HG02981 (cell line): ENCODE data around the gene C1orf52.

Experiments
- ATAC-seq: cut with Tn5 transposase; IDR thresholded peaks from one replicate; pipeline ENCODE4 v1.9.1; 2021; ENCODE audit warnings: mild to moderate bottlenecking, moderate library complexity; ENCODE audit not compliant: unreplicated experiment

The C1orf52 gene

DNA sequence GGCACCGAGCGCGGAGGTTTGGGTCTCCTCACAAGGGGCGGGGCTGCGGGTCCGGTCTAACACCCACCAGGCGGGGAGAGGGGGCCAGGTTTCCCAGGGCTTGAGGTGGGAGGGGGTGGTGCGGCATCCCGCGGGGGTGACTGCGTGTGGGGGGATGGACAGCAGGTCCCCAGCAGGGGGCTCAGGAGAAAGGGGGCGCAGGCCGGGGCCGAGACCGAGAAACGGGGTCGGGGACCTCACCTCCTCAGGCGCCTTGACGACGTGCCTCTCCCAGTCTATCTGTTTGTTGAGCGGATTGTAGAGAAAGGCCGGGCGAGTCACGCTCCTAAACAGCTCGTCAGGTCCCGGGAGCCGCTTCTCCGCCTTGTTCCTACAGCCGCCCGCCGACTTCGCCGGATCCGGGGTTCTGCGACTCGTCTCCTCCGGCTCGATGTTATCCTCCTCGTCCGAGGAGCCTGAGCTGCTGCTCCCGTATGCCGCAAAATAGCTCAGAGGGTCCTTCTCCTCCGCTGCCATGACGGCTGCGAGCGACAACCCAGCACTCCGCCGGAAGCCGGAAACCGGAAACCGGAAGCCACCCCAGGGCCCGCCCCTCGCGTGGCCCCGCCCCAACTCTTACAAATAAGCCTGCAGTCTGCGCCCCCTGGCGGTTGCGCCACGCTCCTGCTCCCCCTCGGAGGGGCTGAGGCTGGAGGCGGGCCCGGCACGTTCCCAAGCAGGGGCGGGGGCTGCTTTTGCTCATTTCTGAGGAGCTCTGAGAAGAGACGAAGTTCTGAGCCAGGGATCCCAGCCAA, at the start of gene C1orf52:
Gene C1orf52, minus strand, starts transcription at position 545 of the 794 bp plus-strand sequence. Its CDS starts 29 bp downstream, at position 516.
- peak; percentile 99 for ATAC-seq

DNA sequence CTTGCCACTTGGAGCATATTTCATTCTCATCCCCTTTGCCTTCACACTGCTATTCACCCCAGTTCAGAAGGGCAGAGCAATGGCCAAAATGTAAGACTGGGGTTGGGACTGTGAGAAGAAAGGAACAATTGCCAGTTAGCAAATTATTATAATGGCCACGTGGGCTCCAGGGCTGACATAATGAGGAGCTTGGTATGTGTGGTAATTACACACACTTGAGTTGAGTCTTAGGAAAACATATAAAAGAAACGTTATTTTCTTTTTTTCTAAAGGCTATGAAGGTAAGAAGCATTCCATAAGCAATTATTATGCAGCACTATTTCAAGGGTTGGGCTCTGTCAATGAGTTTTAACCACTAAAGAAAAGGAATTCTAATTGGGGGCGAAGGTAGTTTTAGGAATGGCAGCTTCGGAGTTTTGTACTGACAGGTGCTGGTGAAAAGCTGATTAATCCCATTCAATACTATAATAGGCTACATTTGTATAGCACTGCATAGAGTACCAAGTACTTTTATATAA, 49.4 kb upstream of the C1orf52 start:
- ATAC-seq: no peak

DNA sequence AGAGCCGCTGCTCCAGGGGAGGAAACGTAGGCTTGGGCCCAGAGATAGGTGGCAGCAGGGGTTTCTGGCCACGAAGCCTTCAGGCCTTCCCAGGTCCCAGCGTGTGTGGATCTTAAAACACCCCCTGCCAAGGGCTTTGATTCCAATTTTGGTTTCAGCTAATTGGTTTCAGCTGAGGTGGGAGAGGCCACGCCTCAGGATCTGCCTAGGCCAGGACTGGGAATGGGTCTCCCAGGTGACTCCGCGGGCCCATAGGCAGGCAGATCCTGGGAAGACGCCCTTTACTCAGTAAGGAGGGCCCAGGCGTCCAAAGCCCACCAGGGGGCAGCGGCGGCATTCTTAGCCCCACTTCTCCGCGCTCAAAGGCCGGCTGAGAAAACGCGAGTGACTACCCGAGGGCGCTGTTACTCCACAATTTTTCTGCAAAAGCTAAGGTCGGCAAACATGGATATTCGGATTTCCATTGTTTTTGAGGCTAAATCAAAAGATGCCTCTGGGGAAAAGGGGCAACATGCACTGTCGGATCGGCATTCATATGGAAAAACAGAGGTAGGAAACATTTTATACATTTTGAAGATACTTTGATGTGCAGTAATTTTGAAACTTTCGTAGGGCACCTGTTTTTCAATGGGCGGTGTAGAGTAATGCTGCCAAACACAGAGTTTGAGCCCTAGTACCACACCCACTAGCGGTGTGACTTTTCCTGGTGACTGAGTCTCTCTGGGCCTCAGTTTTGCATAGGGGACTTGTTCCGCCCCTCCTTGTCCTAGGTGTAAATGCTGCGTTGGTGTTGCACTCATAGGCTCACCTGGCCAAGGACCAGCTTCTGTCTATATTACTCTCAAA, 48.7 kb upstream of the C1orf52 start:
- ATAC-seq: peak; percentile 80

DNA sequence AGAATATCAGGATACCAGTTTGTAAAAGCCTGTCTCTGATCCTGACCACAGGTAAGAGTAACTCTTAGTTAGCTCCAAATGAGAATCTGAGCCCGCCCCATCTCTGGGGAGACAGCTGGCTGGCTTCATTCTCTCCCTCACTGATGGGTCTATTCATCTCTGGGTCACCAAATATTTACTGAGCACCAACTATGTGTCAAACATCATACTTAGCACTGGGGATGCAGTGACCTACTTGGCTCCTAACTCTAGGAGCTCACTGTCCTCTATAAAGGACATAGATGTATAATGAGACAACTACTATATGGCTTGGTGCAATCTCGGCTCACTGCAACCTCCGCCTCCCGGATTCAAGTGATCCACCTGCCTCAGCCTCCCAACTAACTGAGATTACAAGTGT, 46.8 kb upstream of the C1orf52 start:
- ATAC-seq: no peak

DNA sequence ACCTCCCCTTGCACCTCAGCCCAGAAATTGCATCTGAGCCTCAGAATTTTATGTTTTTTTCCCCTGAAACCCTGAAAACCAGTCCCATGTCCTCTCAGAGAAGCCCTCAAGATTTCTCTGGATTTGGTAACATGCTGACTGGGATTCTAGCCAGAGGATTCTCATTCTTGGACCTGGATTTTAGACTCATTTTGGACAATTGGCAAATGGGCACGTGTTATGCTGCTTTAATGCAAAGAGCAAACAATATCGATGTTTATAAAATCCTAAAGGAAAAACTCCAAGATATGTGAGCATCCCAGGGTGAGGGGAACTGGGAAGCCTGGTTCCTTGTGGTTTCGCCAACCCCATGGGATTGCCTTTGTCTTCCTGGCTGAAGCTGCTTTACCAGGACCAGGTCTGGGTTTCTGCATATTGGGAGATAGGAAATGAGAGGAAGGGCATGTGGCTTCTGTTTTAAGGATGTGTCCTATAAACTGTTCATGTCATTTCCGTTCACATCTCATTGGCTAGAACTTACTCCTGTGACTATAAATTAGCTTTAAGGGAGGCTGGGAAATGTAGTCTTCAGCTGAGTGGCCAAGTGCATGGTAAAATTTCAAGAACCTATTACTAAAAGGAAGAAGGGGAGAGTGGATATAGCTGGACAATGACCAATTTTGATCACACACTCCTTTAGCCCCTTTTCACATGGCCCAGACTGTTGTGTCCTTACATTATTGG, 44.1 kb upstream of the C1orf52 start:
- ATAC-seq: no peak

DNA sequence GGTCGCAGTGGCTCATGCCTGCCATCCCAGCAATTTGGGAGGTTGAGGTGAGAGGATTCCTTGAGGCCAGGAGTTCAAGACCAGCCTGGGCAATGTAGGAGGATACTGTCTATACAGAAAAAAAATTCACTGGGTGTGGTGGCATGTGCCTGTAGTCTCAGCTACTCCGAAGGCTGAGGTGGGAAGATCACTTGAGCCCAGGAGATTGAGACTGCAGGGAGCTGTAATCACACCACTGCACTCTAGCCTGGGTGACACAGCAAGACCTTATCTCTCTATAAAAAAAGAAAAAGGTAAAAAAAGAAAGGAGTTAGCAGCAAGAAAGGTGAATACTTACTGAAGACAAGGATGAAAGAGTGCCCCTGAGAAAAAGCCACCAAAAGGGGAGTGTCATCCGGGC, 40.7 kb upstream of the C1orf52 start:
- ATAC-seq: no peak

DNA sequence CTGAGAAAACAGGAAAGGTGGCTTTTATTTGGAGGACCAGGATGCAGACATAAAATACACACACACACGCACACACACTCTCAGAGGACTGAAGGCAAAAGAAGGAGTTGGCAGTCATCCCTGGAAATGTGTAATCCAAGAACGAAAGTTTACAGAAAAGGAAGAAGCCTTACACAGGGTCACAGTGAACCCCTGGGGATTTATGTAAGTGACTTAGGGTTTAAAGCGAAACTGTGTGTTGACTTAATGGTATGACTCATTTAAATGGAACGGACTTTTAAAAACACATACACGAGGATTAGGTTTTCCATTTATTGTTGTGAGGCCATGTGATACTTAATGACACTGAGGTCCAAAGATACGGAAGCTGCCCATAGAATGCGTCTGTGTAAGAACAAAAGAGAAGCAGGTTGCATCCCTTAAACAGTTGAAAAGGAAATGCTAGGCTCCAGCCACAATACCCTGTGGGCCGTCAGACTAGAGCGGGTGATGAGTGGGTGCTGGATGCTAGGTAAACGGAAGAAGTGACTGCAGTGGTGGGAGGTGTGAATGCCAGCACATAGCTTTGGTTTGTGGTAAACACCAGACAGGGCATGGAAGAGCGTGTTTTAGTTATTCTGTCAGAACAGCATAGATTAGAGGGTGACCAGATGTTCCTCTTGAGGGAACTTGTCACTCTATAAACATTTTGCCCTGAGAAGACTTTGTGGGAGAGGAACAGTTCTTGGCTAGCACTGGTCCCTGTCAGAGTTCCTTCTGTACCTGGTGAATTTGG, 38.6 kb upstream of the C1orf52 start:
- peak; percentile 88 for ATAC-seq

DNA sequence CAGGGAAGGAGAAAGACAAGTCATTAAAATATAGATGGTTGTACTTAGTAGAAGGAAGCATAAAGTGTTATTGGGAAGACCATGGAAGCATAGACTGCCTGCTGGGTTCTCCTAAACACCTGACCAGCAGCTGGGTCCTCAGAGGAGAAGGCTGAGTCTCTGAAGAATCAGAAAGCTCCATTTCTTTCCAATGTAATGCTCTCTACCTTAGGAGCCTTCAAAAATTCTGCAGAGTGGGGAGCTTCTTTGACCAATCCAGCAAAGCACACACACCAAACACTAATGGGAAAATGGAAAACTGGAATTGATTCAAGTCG, 38.0 kb upstream of the C1orf52 start:
- no peak for ATAC-seq

DNA sequence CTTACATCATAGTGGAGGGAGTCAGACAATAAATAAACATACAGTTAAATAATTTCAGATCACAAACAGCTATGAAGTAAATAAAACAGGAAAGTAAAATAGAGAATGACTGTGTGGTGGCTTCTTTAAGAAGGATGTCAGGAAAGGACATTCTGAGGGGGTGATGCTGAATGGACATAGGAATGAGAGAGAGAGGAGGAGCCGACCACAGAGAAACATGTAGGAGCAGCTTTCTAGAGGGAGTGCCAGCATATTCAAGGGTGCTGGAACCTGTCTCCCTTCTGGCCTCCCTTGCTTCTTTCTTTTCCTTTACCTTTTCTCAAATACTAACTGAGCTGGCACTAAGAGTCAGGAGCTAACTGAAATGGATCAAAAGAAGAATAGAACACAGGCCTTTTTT, 37.5 kb upstream of the C1orf52 start:
- ATAC-seq: no peak

DNA sequence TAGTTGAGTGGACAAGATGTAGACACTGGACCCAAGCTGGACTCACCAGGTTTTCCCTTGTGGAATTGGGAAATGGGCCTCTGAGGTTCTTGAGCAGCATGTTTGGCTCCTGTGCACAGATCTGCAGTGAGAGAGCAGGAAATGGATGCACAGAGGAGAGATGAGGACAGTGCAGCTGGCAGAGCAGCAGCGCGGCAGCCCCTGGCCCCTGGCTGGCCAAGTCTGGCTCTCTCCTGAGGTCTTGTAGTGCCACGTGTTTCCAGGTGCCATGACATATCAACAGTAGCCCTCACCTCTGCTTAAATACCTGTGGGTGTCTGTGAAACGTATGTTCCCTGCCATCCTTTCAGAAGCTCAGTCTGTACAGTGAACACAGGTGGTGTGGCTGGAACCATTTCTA, 36.2 kb upstream of the C1orf52 start:
- ATAC-seq: no peak

DNA sequence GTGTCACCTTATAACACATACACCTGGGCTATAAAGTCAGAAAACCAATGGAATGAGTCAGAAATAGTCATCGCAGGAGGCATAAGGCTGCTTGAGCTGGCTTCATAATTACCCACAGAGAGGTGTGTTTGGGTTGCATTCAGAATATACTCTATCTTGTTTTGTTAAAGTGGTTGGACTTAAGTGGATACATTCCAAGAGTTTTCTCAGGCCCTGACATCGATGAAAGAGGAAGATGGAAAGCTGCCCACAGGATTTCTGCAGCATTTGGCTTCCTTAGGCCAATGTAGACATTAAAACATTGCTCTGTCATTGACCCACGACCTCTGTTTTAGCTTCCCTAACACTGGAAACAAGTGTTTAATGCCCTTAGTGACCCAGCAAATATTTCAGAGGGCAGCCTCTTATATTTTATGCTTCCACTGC, 35.6 kb upstream of the C1orf52 start:
- ATAC-seq: no peak

DNA sequence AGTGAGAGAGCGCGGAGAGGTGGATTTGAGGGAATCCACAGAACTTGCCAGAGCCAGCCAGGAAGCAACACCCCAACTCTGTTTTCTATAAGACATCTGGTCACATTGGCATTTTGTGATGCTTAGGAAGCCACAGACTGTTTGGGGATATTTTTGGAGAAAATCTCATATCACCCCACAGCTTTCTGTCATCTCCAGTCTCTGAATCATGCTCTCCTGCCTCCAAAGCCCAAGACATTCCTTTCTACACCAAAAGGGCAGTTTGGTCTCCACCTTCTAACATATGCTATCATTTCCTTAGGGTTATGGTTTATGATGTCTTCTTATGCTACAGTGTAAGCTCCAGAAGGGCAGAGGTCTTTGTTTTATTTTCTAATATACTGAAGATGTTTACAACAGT, 31.4 kb upstream of the C1orf52 start:
- ATAC-seq: no peak

DNA sequence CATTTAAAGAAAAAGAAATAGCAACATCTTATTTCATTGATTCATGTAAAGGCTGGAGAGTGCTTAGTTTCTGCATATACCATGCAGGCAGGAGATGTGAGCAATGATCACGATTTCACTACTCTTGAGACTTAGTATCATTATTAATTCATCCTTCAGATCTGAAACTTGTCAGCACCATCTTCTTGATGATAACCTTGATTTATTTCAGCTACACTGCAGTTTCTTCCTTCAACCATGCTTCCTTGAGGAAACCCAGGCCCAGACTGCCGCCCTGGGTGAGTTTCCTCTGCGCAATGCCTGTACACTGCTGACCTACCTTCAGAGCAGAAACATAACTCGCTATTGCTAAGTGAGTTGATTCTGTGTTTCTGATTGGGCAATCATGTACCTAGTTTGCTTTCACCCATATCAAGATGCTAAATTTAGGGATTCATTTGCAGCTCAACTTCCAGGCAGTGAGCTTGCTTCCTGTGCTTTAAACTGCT, 30.4 kb upstream of the C1orf52 start:
- no peak for ATAC-seq

DNA sequence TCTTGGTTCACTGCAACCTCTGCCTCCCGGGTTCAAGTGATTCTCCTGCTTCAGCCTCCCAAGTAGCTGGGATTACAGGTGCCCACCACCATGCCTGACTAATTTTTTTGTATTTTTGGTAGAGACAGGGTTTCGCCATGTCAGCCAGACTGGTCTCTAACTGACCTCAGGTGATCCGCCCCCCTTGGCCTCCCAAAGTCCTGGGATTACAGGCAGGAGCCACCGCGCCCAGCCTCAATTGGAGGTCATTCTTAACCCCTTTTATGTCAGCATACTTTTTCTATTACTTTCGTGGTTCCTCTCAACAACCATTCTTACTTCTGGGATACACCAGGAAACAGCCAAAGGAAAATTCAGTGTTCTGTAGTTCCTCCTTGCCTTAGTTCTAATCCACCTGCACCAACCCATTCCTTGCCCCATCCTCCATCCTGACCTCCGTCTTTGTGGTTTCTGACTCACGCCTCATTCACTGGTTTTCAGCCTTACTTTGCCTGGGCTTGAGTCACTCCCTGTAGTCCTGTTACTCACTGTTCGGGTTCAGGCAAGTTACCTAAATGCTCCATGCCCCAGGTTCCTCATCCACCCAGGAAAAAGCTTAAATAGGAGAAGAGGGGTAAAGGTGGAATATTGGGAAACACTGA, 29.9 kb upstream of the C1orf52 start:
- no peak for ATAC-seq

DNA sequence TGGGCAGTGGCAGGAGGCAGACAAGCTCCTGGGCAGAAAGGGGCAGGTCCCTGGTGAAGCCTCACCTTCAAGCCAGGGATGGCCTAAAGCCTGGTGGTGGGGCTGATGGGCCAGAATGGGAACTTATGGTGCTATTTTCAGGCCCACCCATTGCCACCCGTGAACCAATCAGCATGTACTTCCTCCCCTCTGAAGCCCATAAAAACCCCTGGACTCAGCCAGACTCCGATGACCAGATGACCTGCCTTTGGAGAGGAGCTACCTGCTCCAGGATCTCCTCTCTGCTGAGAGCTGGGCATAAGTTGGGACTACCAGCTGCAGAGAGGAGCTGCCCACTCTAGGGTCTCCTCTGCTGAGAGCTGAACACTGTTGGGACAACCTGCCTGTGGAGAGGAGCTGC, 24.7 kb upstream of the C1orf52 start:
- ATAC-seq: no peak

DNA sequence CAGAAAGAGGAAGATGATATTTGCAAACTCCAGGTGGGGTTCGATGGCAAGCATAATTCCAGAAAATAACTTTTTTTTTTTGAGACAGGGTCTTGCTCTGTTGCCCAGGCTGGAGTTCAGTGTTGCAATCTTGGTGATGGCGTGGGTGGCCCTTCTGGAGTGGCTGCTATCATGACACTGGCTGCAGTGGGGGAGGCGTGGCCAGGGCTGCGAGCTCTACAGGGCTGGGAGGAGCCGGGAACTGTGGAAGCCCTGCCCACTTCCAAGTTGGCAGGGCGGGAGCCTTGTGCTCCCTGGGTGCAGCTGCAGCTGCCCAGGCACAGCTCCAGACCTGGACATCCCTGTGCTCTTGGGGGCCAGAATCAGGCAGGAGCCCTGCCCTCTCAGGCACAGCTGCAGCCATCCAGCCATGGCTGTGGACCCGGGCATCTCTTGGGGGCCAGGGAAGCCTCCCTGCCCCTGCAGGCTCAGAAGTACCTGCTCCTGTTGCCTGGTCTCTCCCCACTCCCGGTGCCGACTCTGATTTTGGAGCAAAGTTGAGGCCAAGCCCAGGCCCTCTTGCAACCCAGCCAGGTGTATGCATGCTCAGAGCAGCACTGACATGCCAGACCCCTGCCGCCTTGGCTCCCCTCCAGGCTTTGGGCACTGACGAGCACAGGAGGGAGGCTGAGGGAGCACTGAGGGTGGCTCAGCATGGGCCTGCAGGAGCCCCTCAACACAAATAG, 24.2 kb upstream of the C1orf52 start:
- no peak for ATAC-seq

DNA sequence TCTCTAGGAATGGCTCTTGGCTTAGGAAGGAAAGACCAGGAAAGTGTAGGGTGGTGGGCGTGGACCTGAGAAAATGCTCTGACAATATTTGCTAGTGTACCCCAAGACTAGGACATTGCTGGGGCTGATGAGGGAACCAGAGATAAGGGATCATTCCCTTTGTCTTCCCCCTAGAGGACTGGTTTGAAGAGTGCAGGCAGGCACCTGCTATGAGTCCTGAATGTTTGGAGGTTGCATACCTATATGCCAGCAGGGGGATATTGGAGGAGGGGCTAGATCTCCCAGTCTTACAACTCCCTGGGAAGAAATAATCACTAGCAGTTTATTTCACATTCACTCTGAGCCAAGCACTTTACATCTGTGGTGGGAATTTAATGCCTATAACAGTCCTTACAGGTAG, 23.0 kb upstream of the C1orf52 start:
- ATAC-seq: no peak

DNA sequence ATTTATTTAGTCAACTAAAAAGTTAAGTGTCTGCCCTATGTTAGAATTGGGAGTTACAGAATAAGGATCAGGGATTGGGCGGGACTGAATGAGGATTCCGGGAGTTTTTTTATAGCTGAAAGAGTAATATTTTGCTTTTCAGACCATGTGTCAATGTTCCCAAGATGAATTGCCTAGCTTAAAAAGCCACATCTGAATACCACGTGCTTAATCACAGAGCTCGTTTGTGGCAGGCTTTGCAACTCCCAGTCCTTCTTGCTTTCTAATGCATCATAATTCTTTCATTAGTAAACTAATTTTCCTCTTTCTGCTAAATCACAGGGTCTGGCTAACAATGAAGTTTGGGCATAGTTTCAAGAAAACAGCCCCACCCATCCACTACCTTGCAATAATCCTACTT, 21.2 kb upstream of the C1orf52 start:
- ATAC-seq: no peak

DNA sequence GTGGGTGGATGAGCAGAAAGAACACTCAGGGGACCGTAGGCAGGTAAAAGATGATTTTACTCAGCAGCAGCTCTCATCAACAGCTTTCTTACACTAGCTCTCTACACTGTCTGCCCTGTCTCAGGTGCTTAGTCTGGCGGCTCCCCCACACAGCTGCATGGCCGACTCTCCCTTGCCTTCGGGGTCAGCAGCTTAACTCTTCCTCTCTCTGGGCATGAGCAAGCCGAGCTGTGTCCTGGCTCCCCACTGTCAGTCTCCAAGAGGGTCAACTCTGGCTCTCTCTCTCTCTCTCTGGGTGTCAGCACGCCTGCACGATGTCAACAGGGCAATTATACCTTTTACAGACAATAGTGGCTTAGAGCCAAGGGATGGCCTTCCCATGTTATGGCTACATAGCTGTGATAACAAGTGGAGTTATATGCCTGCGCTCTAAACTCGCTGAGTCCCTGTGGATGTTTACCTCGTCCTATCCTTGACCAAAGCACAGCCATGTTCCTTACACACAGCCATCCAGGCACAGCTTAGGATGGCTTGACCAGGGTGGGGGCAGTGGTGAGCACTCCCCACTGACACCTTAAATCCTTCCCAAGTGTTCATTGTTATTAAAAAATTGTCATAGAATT, 20.1 kb upstream of the C1orf52 start:
- no peak for ATAC-seq
